HG02588 (cell line): ENCODE results near the gene YWHAB.
"Not testable (repeated sequence)": the region's sequence is repeated elsewhere in the genome, so short reads cannot be mapped to it uniquely, and the experiment has no call there.

ENCODE experiments used
- ATAC-seq: cut with Tn5 transposase; IDR thresholded peaks from one replicate; pipeline ENCODE4 v1.9.1; 2021; ENCODE audit warnings: mild to moderate bottlenecking, moderate library complexity; ENCODE audit not compliant: unreplicated experiment

YWHAB gene

DNA sequence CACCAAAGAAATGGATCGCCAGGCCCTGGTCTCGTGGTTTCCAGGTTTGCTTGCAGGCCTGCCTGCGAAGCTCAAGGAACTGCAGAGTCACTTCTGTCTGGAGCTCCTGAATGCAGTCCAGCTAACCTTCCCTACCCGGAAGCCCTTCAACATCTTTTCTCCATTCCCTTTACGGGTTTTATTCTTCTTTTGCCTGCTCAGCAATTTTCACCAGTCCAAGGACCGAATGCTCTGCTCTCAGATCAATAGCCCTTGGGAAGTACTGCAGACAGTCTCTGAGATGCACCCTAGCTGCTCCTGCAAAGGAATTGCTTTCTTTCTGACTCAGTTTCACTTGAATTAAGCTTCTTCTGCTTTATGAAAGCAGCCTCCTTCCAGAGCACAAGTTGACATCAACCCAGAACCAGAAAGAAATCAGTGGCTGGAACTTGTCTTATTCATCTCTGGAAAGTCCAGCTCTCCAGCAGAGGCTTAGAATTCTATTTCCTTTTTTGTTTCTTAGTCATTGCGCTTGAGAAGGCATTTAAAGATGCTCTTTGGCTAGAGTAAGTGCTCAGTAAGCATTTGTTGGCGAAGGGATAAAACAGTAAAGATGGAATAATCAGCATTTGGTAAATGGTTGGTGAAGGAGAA lies 18.7 kb upstream of the YWHAB start:
- no peak for ATAC-seq

DNA sequence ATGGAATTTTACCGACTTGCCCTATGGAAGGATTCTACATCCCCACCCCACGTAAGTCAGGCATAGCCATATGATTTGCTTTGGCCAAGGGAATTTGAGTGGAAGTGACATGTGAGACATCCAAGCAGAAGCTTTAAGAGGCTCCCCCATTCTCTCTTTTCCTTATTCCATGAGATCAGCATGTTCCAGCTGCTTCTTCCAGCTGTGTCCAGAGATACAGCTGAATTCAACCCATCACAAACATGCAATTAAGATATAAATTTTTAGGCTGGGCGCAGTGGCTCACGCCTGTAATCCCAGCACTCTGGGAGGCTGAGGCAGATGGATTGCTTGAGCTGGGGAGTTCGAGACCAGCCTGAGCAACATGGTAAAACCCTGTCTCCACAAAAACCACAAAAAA lies 16.0 kb upstream of the YWHAB start:
- ATAC-seq: no peak

DNA sequence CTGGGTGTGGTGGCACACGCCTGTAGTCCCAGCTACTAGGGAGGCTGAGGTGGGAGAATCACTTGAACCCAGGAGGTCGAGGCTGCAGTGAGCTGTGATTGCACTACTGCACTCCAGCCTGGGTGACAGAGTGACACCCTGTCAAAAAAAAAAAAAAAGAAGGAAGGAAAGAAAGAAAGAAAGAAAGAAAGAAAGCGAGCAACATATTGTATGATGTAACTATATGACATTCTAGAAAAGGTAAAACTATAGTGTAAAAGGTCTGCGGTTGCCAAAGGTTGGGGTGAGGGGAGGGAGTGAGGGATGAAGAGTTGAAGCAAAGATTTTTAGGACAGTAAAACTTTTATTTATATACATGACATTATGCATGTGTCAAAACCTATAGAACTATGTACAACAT lies 3.1 kb upstream of the YWHAB start:
- ATAC-seq: not testable (repeated sequence)

DNA sequence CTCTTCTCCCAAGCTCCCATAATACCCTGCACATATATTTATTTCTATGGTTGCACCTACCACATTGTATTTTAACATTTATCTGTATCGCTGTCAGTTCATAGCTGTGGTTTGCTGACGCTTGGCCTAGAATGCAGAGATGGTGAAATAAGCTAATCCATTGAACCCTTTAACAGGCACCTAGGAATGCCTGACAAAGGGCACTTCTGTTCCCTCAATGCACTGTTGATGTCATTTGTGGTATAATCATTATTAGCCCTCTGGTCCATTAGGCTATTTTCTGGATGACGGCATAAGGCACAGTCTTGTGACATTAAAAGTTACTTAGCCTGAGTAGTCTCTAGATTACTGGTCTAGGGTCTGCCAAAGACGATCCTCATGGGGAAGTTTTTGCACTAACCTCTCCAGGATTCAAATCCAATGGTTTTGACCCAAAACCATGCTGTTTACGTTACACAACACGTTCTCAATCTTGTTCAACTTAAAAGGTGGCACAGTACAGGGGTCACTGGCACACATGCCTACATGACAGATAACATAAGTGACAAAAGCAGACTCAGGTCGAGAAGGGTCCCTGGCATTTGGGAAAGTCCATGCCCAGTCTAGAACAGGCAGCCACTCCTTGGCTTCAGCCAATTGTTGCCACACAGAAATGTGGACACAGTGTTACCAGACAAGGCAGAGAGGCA lies 2.1 kb upstream of the YWHAB start:
- no peak for ATAC-seq

GRCh38 chr20:44884907-44885391 lies 556 bp upstream of the YWHAB start:
- no peak for ATAC-seq

- ATAC-seq: no peak
Measured at GRCh38 chr20:44886266-44886651, 754 bp downstream of the YWHAB start.

DNA sequence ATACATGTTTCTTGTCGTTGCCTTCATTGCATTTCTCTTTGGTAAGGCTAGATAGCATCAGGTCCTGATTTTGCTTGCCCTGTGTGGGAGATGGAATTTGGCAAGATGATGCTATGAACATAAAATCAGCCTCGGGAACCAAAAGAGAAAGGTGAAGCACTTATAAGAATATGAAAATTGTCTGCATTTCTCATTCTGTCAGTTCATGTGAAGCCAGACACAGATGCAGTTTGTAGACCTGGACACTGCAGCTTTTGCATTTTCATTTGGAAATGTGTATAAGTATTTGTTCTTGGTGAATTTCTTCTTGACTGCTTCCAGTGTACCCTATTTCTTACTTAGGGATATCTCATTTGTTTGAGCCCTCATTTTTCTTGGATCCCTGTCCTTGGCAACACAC lies 1.3 kb downstream of the YWHAB start:
- no peak for ATAC-seq

- ATAC-seq: no peak
Measured at GRCh38 chr20:44887466-44887865, 2.0 kb downstream of the YWHAB start.

DNA sequence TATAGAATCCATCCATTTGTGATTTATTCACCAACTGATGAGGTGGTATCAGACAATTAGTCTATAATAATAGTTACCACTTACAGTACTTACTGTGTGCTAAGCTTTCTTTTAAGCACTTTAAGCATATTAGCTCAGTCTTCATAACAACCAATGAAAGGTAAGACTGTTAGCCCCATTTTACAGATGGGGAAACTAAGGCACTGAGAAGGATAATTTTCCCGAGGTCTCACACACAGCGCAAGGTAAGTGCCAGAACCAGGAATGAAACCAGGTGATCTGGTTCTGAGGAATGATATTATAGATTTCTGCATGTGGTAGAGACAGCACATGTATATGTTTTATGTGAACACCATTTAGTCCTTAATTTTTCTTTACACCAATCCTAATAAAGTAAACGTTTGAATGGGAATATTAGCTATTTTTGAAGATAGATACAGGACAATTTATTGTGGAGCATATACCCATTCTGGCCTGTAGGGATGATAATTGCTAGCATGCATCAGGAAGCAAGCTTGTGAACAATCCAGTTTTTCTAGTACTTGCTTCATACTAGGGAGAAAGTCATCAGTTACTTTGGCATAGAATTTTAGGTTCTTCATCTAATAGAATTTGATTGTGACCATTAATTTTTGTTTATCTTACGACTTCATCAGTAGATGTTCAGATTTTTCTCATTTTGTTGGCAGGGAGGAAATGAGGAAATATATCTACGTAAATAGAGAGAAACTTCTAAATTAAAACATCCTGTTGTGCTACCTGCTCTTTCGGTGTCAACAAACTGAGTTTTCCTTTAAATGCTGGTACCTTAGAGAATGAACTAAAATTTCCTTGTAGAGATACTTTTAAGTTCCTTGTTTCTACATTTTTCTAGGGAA lies 3.0 kb downstream of the YWHAB start:
- ATAC-seq: no peak

DNA sequence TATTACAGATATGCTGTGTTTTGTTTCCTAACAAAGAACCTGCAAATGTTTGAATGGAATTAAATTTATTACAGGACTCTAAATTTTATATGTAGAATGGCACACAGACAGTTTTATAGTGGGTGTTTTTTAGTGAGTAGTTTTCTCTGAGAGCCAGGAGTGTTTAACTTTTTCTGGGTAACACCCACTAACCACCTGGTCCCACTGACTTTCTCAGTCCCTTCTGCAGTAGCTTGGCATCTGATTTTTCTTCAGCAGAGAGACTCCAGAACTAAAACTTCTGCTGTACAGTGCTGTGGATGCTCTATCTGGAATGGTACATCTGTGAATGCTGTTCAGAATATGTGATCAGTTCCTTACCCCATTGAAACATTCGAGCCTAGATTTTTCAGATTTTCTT lies 6.3 kb downstream of the YWHAB start:
- ATAC-seq: no peak

DNA sequence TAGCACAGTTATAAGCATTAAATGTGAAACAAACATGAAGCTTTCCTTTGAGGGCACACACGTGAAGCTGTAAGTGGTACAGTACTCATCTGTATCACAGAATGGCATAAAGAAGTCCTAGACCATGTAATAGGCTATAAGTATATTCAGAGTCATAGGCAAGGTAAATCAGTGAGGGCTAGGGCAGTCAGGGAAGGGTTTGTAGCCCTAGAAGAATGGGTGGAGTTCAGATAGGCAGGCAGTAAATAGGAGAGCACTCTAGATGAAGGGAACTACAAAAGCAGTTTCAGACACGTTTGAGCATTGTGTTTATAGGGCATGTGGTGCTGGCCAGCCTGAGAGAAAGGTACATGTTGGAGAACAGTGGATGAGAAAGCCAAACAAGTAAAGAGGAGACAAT lies 9.5 kb downstream of the YWHAB start:
- ATAC-seq: no peak

- no peak for ATAC-seq
Measured at GRCh38 chr20:44896583-44896982, 11.1 kb downstream of the YWHAB start.

DNA sequence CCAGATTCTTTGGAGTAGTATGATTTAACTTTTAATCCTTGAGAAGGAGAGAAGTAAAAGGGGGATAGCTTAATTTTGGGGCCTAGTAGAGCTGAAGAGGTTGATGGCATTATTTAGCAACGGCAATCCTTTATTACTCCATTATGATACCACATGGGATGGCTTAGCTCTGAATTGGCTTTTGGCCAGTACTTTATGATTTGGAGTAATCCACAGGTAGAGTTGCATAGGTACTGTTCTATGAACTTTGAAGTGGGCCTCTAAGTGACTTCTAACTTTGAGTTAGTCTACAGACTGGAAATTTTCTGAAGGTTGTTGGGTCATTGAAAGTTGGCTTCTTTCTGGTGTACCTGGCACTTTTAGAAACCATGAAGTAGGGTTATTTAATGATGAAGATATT lies 11.6 kb downstream of the YWHAB start:
- no peak for ATAC-seq

DNA sequence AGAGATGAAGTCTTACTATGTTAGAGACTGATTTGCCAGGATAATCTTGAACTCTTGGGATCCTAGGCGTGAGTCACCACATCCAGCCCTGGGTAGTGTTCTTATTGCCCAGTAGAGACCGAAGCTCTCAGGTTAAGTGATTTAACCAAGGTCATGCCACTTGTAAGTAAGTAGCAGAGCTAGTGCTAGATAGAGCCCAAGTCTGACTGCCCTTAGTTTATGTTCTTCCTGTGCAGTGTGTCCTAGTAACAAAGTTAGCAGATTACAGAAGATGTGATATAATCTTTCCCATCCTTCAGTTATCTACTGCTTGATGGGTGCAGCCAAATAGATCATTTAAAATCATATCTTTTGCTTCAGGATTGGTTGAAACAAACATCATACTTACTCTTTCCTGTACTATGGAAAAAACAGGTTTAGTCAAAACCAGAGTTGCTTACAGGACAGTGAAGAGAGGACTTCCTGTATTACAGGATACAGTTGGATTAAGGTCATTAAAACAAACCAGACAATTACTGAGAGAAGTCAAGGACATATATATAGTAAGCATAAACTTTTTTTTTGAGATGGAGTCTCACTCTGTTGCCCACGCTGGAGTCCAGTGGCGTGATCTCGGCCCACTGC lies 14.8 kb downstream of the YWHAB start:
- ATAC-seq: no peak

DNA sequence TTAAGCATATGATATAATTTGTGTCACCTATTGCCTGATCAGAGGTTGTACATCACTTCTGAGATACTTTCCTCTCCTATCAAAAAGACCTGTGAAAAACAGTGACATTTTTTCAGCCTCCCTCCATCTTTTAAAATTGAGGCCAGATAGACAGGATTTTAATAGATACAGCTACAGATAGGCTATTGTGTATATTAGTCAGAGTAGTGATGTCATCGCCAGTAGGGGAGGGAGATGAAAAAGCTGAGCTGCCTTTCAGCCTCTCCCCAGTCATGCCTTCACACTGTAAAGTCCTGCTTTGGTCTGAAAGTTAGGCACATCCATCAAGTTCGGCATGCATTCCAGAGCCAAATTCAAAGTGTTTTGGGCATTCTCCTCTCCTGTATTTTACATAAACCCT lies 16.5 kb downstream of the YWHAB start:
- ATAC-seq: no peak

DNA sequence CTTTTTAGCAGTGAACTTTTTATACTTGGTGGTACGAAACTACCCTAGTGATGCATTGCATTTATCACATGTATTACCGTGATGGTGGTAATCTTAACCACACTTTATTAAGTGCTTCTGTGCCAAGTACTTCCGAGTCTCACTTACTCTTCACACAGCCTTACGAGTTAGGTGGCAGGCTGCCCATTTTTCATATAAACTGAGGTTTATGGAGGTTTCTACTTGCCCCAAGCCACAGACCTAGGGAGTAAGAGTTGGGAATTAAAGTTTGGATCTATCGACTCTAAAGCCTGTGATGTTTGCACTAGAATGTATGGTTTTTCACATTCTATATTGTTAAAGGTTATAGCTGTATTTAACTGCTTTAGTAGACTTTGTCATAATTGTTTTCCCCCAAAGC lies 18.9 kb downstream of the YWHAB start:
- ATAC-seq: no peak

DNA sequence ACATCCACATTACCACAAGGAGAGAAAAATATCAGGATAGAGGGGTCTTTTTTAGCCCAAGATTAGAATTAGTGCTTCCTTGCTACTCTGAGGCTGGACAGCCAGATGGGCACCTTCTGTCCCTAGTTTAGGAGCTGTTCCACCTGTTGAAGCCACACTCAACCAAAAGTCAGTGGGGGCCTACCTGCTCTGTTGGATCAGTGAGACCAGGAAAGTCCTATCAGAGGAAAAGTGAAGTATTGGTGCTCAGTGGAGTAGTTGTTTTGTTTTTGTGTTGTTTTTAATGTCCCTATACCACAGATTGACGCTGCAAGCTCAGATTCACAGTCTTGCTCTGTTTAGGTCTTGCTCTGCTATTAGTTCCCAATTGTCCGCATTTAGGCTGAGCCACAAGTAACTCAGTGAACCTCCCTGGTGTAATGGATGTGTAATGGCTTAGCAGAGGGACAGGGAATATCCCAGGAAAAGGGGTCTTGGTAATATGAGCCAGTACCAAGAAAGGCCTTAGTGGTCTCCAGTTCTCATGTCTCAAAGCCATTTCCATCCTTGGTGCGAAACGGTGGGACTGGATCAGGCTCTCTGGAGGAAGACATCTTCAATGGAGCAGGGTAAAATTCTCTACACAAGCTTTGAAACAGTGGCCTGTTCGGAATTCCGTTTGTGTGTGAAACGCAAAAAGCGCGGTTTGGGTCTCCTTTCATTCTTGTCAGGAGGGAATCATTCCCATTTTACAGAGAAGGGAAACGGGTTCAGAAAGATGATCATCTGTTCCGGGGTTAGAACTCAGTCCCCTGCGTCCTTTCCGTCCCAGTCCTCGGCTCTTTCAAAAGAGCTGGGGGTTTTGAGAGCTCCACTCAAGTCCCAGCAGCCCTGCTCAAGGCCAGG lies 23.7 kb downstream of the YWHAB start:
- no peak for ATAC-seq

GRCh38 chr20:44909872-44910689 lies 24.6 kb downstream of the YWHAB start, which contains the start of gene PABPC1L:
Gene PABPC1L (plus strand): TSS chr20:44910060. CDS start chr20:44910144, 84 bp downstream.
- peak; percentile 76 for ATAC-seq

DNA sequence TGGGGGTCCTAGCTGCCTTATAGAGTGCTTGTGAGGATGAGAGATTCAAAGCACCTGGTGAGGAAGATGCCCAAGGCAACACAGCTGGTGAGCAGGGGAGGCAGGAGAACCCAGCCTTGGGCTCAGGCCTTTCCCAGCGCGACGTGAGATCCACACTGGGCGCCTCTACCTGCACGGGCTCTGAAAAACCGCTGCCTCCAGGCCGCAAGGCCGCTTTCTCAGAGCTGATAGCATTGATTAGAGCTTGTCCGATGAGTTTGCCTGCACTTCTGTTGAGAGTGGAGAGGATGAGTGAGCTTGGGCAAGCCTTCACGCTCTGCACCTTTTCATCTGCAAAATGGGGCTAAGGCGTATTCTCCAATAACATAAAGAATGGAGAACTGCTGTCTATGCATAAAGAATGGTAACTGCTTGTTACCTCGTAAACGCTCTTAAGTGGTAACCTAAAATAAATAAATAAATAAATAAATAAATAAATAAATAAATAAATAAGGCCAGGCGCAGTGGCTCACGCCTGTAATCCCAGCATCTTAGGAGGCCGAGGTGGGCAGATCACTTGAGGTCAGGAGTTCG lies 25.3 kb downstream of the YWHAB start:
- ATAC-seq: no peak
